Nephron (organoid): Measurements from ENCODE around the gene CPLX4.

Source experiments
- H3K27ac Mint-ChIP-seq, 3 experiments: 2 replicates each; pipeline ENCODE4 v1.8.0; 2020; ENCODE audit warnings: mixed read lengths in 3 of 3, mild to moderate bottlenecking in 2 of 3, moderate library complexity in 1 of 3
- H3K27me3 Mint-ChIP-seq: 2 replicates; pipeline ENCODE4 v1.8.0; 2021; ENCODE audit warnings: low read depth, mild to moderate bottlenecking, moderate library complexity, mixed read lengths
- H3K36me3 Mint-ChIP-seq: 2 replicates; pipeline ENCODE4 v1.8.0; 2020; ENCODE audit warnings: low read depth, mixed read lengths
- H3K4me1 Mint-ChIP-seq: 2 replicates; pipeline ENCODE4 v1.8.0; 2020; ENCODE audit warnings: mixed read lengths
- H3K4me3 Mint-ChIP-seq, 3 experiments: 2 replicates each; pipeline ENCODE4 v1.8.0; 2020; ENCODE audit warnings: mild to moderate bottlenecking in 3 of 3, mixed read lengths in 3 of 3, moderate library complexity in 2 of 3
- H3K9me3 Mint-ChIP-seq: 2 replicates; pipeline ENCODE4 v1.8.0; 2020; ENCODE audit warnings: mixed read lengths
- TF ChIP-seq, protein P1 (sequence below), 3 experiments: fragments of 200-600 bp; sonication (generic); IDR thresholded peaks; one replicate each; pipeline ENCODE4 v1.5.0; 2021; ENCODE audit warnings: antibody characterized with exemption in 3 of 3; ENCODE audit not compliant: unreplicated experiment in 3 of 3

CPLX4 gene

DNA sequence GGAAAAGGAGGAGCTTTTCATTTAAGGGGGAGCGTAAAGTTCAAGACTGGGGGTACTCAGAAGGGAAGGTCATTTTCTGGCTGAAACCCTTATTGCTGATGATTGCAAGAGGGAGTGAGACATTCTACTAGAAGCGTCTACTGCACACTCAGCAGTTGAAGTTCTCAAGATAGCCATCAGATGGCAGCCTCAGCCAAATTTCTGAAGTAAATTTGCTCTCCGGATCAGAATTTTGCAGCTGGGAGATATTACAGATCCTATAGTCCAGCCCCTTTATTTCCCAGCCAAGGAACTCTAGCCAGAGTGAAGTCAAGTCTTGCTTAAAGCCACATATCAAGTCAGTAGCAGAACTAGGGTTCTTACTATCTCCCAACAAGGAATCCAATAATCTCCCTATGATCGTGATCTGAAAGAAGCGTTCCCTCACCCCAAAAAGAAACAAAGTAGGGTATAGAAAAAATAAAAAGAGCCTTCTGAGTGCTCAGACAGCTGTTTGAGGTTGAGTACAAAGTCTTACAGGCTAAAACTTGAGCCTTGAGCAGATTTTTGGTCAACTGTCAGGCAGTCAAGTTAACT is 69.2 kb downstream of the CPLX4 start:
- H3K4me1 Mint-ChIP-seq: peaks cover 6% of the 10 kb centered on the region
- H3K27ac Mint-ChIP-seq: peak overlapping the region in 1 of 3 experiments; percentile 7
- H3K4me3 Mint-ChIP-seq: no peak overlapping the region
- no peaks in the 10 kb centered on the region for H3K36me3 Mint-ChIP-seq
- peaks cover 5% of the 10 kb centered on the region for H3K9me3 Mint-ChIP-seq
- TF ChIP-seq, protein P1, sequence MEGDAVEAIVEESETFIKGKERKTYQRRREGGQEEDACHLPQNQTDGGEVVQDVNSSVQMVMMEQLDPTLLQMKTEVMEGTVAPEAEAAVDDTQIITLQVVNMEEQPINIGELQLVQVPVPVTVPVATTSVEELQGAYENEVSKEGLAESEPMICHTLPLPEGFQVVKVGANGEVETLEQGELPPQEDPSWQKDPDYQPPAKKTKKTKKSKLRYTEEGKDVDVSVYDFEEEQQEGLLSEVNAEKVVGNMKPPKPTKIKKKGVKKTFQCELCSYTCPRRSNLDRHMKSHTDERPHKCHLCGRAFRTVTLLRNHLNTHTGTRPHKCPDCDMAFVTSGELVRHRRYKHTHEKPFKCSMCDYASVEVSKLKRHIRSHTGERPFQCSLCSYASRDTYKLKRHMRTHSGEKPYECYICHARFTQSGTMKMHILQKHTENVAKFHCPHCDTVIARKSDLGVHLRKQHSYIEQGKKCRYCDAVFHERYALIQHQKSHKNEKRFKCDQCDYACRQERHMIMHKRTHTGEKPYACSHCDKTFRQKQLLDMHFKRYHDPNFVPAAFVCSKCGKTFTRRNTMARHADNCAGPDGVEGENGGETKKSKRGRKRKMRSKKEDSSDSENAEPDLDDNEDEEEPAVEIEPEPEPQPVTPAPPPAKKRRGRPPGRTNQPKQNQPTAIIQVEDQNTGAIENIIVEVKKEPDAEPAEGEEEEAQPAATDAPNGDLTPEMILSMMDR (IDR thresholded peaks at IDR 0.05; ENCODE audit: unreplicated experiment in 3 of 3): peak; percentile 76 to 84 (median 83)
- peaks cover 76% of the 10 kb centered on the region for H3K27me3 Mint-ChIP-seq

DNA sequence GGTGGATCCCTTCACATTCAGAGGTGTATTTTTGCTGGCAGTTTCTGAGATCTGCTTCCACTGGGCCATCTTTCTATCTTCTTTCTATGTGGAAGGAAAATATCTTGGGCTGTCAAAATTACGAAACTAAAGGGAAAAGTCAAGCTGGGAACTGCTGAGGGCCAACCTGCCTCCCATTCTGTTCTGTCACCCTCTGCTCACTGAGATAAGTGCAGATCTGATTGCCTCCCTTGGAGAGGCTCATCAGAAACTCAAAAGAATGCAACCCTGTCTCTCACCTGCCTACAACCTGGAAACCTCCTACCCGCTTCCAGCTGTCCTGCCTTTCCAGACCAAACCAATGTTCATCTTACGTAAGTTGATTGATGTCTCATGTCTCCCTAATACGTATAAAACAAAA is 71.7 kb downstream of the CPLX4 start:
- Mint-ChIP-seq H3K36me3 (no peaks in the 10 kb centered on the region), H3K4me3 (no peak overlapping the region), H3K27me3 (peaks cover 63% of the 10 kb centered on the region), H3K27ac (no peak overlapping the region), H3K9me3 (peaks cover 2% of the 10 kb centered on the region), H3K4me1 (peaks cover 6% of the 10 kb centered on the region)
- TF ChIP-seq, protein P1 (IDR thresholded peaks at IDR 0.05; ENCODE audit: unreplicated experiment in 3 of 3): no peak
